GM19455 (cell line): ENCODE results near the gene BSX.

Experiments
- ATAC-seq: cut with Tn5 transposase; IDR thresholded peaks from one replicate; pipeline ENCODE4 v1.9.1; 2021; ENCODE audit not compliant: unreplicated experiment

BSX gene

DNA sequence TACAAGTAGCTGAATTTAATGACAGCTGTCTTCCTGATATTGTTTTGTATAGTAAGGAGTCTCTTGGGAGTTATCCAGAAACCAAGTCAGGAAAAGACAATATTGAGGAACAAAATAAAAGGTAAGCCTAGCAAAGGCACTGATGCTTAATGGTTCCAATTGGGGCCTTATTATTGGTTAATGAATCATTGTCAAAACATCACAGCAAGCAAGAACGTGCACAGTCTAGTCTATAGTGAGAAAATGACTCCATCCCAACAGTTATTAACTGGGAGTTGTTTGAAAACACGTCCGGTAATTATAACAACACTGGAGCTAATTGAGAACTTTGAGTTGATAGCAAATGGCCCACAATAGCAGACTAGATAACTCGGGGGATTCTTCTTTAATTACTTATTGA lies 17.7 kb downstream of the BSX start:
- no peak for ATAC-seq

DNA sequence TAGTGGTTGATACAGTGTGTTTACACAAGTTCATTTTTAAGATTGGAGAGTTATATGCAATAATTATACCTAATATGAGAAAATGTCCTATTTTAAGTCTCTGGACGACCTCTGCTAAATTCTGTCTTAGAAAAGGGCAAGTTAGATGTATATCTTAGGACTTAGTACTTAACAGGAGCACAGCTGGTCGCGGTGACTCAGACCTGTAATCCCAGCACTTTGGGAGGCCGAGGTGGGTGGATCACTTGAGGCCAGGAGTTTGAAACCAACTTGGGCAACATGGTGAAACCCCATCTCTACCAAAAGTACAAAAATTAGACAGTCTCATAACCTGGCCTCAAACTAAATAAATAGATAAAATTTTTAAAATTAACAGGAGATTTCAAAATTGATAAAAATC lies 27.2 kb downstream of the BSX start:
- ATAC-seq, result no peak

DNA sequence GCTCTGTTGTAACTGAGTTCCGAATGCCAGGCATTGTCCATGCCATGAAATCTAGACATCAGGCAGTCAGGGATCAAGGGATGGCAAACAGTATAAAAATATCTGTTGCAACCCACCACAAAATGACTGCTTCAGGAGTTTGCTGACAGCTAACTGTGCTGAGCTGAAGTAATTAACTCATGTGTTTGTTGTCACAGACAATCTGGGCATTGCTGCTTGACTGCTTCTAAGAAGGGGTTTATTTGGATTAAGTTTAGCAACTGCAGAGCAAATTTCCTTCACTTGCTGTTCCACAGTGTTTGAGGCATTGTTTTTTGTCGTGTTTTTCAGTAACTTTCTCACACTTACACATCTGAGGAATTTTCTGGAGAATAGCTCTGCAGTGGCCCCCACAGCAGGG lies 30.4 kb downstream of the BSX start:
- no peak for ATAC-seq

DNA sequence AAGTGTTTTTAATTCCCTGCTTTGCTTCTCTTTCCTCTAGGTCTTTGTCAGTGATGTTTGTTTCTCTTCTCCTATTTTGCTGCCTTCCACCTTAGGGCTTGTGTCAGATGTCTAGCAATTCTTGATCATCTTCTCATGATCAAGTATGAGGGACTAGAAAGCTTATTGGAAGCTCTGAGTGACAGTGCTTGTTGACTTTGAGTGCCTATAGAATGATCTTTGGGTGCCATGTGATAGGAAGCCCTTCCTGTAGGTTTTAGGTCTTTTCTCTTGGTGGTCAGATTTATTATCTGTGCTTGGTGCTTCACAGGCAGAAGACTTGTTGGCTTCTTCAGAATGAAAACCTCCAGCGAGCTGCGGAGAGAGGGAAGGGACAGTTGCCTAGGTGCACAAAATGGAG lies 43.1 kb downstream of the BSX start:
- ATAC-seq, result no peak

DNA sequence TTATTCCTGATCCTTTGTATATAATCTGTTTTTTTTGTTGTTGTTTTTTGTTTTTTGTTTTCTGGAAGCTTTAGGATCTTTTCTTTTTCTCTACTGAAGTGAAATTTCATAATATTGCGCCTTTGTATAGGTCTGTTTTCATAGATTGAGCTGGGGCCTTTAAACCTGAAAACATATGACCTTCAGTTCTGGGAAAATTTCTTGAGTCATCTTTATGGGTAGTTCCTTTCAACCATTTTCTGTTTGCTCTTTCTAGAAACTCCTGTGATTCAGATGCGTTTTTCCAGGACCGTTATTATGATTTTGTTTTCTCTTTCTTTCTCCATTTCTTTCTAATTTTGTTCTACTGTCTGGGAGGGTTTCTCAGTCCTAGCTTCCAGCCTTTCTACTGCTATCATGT lies 43.7 kb downstream of the BSX start:
- no peak for ATAC-seq

DNA sequence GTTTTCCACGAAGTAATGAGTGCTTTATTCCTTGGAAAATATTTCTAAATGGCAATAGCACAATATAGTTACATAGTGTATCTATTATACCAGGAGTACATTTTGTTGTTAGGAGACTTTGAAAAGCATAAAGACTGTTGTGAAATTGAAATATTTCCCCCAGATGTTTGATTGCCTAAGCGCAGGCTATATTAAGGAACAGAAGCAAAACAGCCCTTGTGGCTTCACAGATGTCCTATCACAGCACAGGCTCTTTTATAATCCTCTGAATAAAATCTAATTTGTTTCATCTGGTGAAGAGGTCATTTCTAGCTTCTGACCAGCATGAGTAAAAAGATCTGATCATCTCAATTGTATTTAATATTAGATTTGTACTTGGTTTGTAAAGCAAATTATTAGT lies 48.2 kb downstream of the BSX start:
- no peak for ATAC-seq

DNA sequence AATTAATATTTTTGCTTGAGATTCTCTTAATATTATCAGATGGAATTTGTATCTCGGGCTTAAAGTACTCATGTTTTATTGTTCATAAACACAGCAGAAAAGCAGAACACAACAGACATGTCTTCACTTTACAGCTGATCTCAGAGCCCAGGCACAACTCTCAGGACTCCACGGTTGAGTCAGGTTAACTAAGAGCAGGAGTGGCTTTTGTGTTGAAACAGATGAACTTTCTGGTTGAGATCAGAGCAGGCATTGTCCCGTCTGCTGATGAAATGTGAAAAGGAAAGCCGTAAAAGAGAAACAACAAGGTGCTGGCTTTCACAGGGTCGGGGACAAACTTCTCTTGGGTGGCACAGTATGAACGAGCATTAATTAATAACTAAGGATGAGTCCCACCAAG lies 50.1 kb downstream of the BSX start:
- no peak for ATAC-seq
